Naive thymus-derived CD8-positive, alpha-beta T cell (primary cell): ENCODE results near the gene DAPK2. TPM values are rescaled to one million over a fixed set of nuclear protein-coding genes. Genes with fewer than 3 reads are reported as not detected.

Source experiments
- ATAC-seq, 2 donors: fragments of 150-1000 bp; cut with Tn5 transposase in 1 of 2; sonication (Bioruptor Pico), chemical (Tn5 transposase) in 1 of 2; 1 replicate in 1 of 2; 2 replicates in 1 of 2; pipeline ENCODE4 v1.10.0; 2021; ENCODE audit warnings: mild to moderate bottlenecking in 2 of 2, moderate library complexity in 2 of 2
- POLR2A ChIA-PET: fragments of 350-600 bp; sonication (Branson Sonifier 250); formaldehyde crosslinking; loops from one replicate; lab custom pipeline; 2021; ENCODE audit warnings: antibody characterized with exemption; lab: Charles Lee
- DNase-seq, 10 donors: peaks; one replicate each; pipeline versions ENCODE4 v3.0.0 to v3.0.0-alpha.2; 2020 to 2022
- H3K27ac Mint-ChIP-seq, 10 donors: one replicate each; pipeline ENCODE4 v1.8.0; 2020 to 2022; ENCODE audit warnings: mild to moderate bottlenecking in 10 of 10, mixed read lengths in 10 of 10, moderate library complexity in 4 of 10, inconsistent platforms in 1 of 10
- H3K27me3 Mint-ChIP-seq, 5 donors: one replicate each; pipeline ENCODE4 v1.8.0; 2021 to 2022; ENCODE audit warnings: mixed read lengths in 5 of 5
- H3K36me3 Mint-ChIP-seq, 3 donors: one replicate each; pipeline ENCODE4 v1.8.0; 2020 to 2022; ENCODE audit warnings: mixed read lengths in 3 of 3, mild to moderate bottlenecking in 2 of 3, inconsistent platforms in 1 of 3
- H3K4me1 Mint-ChIP-seq, 4 donors: one replicate each; pipeline ENCODE4 v1.8.0; 2021 to 2022; ENCODE audit warnings: mixed read lengths in 4 of 4
- H3K4me3 Mint-ChIP-seq, 10 donors: one replicate each; pipeline ENCODE4 v1.8.0; 2020 to 2022; ENCODE audit warnings: mild to moderate bottlenecking in 10 of 10, mixed read lengths in 10 of 10, moderate library complexity in 6 of 10, inconsistent platforms in 1 of 10
- H3K9me3 Mint-ChIP-seq, 9 donors: one replicate each; pipeline ENCODE4 v1.8.0; 2020 to 2022; ENCODE audit warnings: mixed read lengths in 9 of 9, mild to moderate bottlenecking in 3 of 9, inconsistent platforms in 1 of 9, moderate library complexity in 1 of 9
- polyA plus RNA-seq, 3 donors: library from polyadenylated mRNA; unstranded; fragments of 300-500 nt; fragmentation: Illumina TruSeq; gene quantifications; one replicate each; pipeline ENCODE4 v1.2.3, GENCODE V29; 2021
- total RNA-seq, 8 experiments: library from RNA in 2 of 8; stranded (reverse) in 2 of 8; gene quantifications; one replicate each; pipeline ENCODE4 v1.2.3 and lab custom pipeline; 2021 to 2026

Gene DAPK2
- total and polyA plus RNA-seq, 5 experiments from 2014 or later, result 0.41 to 4.0 (median 1.3) TPM

DNA sequence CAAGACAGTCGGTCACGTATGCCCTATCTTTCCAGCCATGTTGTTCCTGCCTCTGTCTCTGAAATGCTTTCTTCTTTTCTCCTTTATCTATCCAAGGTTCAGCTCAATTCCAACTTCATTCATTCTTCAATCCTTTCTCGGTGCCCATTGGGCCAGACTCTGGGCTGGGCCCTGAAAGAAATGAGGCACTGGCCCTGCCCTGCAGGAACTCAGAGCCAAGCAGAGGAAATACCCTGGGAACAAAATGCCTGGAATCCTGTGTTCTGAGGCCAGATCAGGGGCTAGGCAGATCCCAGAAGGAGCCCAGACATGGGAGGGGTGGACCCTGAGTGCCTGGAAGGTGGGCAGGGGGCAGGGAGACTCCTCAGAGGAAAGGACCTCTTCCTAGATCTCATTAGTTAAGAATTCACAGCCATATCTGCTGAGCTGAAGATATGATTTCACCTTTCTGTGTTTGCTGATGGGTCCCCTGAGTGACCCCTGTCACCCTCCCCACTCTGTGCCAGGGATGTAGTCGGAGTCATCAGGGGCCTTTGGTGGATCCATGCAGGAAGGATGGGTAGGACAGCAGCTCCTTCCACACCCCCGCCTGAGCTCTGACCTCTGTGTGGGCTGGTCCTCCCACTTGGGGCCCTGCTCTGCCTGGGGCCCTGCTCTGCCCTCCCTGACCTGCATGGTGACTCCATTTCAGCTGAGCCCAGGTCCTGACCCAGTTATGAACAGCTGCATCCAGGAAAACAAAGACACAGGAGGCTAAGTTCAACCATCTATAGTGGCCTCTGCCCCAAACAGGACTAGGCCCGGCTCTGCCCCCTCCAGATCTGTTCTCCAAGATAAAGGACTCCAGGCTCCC is 5.3 kb upstream of the DAPK2 start:
- peaks cover 4 to 21% (median 15%) of the 10 kb centered on the region in 5 donors for H3K27me3 Mint-ChIP-seq
- DNase-seq, result no peak
- no peak overlapping the region for H3K4me3 Mint-ChIP-seq
- H3K4me1 Mint-ChIP-seq, result peaks cover 4 to 28% (median 5%) of the 10 kb centered on the region in 4 donors
- H3K9me3 Mint-ChIP-seq, result no peaks in the 10 kb centered on the region
- H3K27ac Mint-ChIP-seq, result no peak overlapping the region
- no peak for ATAC-seq
- H3K36me3 Mint-ChIP-seq, result no peaks in the 10 kb centered on the region
- POLR2A ChIA-PET, result no interaction called here

DNA sequence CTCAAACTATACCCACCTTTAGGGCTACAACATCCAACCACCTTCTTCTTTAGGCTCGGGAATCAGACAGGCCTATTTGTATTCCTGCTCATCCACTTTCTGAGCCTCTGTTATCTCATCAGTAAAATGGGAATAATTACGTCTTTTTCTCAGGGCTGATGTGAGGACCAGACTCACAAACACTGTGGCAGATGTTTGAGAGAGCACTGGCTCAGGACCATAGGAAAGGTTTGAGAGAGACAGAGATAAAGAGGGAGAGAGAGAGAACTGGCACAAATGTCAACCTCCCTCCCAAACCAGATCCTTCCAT is 4.8 kb upstream of the DAPK2 start:
- H3K4me3 Mint-ChIP-seq, result no peak overlapping the region
- H3K27me3 Mint-ChIP-seq, result peaks cover 4 to 21% (median 16%) of the 10 kb centered on the region in 5 donors
- no peak for DNase-seq
- H3K9me3 Mint-ChIP-seq, result no peaks in the 10 kb centered on the region
- no peak for ATAC-seq
- H3K27ac Mint-ChIP-seq, result no peak overlapping the region
- POLR2A ChIA-PET, result no interaction called here
- peaks cover 5 to 30% (median 6%) of the 10 kb centered on the region in 4 donors for H3K4me1 Mint-ChIP-seq
- no peaks in the 10 kb centered on the region for H3K36me3 Mint-ChIP-seq

DNA sequence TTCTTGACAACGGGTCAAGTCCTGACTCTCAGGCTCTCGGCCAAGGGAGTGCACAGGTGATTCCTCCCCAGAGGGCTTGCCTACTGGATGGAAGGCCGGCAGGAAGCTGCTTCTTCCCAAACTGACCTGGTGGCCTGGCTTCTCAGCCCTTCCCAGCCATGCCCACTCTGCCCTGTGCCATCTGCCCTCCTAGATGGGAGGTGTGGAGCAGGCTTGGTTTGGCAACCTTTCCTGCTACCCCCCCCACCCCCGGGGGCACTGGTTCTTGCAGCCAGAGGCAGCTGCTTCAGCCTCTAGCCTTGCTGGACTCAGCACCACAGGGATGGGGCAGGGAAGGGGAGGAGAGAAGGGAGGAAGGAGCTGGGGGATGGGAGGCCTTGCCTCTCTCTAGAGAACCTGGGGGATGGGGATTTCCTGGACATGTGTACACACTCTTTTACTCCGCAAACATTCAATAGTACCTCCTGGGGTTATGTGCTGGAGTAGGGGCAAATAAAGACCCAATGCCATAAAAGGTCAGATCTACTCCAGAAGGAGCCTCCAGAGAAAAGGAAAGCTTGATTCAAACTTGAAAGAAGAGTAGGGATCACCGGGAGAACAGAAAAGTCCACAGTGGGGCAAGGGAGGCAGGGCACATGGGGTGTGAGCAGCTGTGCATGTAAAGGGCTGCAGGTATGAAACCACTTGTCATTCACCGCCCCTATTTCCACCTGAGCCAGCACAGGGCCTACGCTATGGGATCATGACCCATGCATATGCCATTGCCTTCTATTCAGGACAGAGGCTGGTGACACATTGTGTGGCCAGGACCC is 4.2 kb upstream of the DAPK2 start:
- Mint-ChIP-seq H3K27ac (peak overlapping the region in 2 of 10 donors; percentile 22 to 34), H3K4me3 (no peak overlapping the region), H3K4me1 (peaks cover 5 to 33% (median 7%) of the 10 kb centered on the region in 4 donors), H3K36me3 (no peaks in the 10 kb centered on the region), H3K9me3 (no peaks in the 10 kb centered on the region), H3K27me3 (peaks cover 4 to 21% (median 17%) of the 10 kb centered on the region in 5 donors)
- DNase-seq, result no peak
- no peak for ATAC-seq
- POLR2A ChIA-PET, result no interaction called here

DNA sequence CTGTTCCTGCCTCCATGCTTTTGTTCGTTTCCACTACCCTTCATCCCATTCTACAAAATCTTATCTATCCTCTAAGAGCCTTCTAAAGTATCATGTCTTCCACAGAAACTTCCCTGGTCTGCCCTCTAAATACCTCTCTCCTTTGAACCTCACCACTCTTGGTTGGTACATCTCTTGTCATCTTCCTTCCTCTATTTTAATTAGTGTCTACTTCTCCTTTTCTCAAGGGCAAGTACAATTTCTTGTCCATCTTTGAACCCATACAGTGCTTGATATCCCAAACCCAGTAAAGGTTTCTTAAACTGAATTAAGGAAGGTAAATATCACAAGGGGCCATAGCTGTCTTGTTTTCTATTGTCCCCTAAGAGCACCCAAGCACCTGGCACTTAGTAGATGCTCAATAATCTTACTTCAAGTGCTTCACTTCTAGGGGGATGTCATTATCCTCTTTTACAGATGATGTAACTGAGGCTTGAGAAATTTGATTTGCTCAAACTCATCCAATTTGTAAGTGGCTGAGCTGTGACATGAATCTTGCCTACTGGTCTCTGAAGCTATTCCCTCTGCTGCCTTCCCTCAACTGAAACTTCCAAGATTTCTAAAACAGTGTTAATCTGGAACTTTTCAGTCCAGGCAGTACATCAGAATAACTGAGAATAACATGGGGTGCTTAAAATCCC is 2.6 kb upstream of the DAPK2 start:
- H3K36me3 Mint-ChIP-seq, result no peaks in the 10 kb centered on the region
- DNase-seq (no peak), ATAC-seq (no peak)
- H3K4me1 Mint-ChIP-seq, result peaks cover 5 to 48% (median 9%) of the 10 kb centered on the region in 4 donors
- no peaks in the 10 kb centered on the region for H3K9me3 Mint-ChIP-seq
- H3K27ac Mint-ChIP-seq, result peak overlapping the region in 1 of 10 donors; percentile 41
- peaks cover 4 to 21% (median 18%) of the 10 kb centered on the region in 5 donors for H3K27me3 Mint-ChIP-seq
- POLR2A ChIA-PET, result interaction anchor here (0.9 kb wide), 1 partner anchor 45 kb away, joined by 3 read pairs; the partner anchor contains the start of gene CIAO2A
- H3K4me3 Mint-ChIP-seq, result peak overlapping the region in 2 of 10 donors; percentile 1 to 55

DNA sequence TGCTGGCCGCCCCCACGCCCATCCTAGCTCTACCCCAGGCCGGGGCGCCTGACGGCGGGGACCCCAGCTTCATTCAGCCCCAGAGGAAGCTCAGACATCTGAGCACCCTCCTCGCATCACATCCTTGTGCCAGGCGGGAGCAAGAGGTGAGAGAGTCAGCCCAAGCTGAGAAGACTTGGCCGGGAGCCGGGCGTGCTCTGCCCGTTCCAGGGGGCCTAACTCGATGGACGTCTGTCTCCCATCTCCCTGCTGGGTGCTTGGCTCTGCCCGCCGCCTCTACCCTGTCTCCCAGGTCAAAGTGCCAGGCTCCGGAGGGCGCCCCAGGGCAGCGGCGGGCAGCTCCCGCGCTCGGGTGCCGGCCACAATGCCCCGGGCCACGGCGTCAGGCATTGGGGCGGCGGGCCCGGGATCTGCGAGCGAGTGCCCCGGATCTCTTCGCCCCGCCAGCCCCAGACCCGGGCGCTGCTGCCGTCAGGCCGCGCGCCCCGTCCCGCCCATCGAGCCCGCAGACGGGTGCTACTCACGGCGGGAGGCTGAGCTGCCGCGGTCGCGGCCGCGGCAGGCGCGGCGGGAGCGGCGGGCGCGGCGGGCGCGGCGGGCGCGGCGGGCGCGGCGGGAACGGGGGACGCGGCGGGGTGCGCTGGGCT is 388 bp downstream of the DAPK2 start:
- no peaks in the 10 kb centered on the region for H3K36me3 Mint-ChIP-seq
- peak; percentile 58 to 68 for ATAC-seq
- peak overlapping the region in 5 of 10 donors; percentile 31 to 81 (median 54) for H3K27ac Mint-ChIP-seq
- POLR2A ChIA-PET, result interaction anchor here (0.5 to 1.7 kb wide), 5 partner anchors 12 to 436 kb away, joined by 4 to 6 read pairs (median 5); no protein-coding TSS in a partner anchor
- H3K9me3 Mint-ChIP-seq, result no peaks in the 10 kb centered on the region
- H3K4me1 Mint-ChIP-seq, result peaks cover 5 to 49% (median 9%) of the 10 kb centered on the region in 4 donors
- peak in 3 of 10 donors; percentile 11 to 30 (median 26) for DNase-seq
- H3K4me3 Mint-ChIP-seq, result peak overlapping the region; percentile 43 to 83 (median 74)
- H3K27me3 Mint-ChIP-seq, result peaks cover 4 to 21% (median 18%) of the 10 kb centered on the region in 5 donors

DNA sequence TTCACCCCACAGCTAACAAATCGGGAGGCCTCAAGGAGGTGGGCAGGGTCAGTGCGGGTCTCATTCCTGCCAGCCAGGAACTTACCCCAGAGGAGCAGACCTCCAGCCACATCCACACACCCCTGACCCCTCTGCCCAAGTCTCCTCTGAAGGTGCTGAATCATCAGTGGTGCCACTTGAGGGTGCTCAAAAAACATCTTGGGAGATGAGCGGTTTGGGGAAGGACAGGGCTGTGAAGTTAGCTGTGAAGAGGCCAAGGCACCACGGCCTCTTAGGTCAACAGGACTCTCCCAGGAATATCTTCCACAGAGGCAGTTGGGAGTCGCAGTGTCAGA is 1.2 kb downstream of the DAPK2 start:
- DNase-seq (no peak), ATAC-seq (no peak)
- POLR2A ChIA-PET, result interaction anchor here (0.6 to 1.5 kb wide), 2 partner anchors 34 to 60 kb away, joined by 4 to 6 read pairs; no protein-coding TSS in a partner anchor
- Mint-ChIP-seq H3K27me3 (peaks cover 4 to 21% (median 18%) of the 10 kb centered on the region in 5 donors), H3K36me3 (no peaks in the 10 kb centered on the region), H3K4me1 (peaks cover 5 to 47% (median 8%) of the 10 kb centered on the region in 4 donors), H3K27ac (peak overlapping the region in 4 of 10 donors; percentile 14 to 73 (median 48)), H3K9me3 (no peaks in the 10 kb centered on the region), H3K4me3 (peak overlapping the region; percentile 51 to 83 (median 64))

DNA sequence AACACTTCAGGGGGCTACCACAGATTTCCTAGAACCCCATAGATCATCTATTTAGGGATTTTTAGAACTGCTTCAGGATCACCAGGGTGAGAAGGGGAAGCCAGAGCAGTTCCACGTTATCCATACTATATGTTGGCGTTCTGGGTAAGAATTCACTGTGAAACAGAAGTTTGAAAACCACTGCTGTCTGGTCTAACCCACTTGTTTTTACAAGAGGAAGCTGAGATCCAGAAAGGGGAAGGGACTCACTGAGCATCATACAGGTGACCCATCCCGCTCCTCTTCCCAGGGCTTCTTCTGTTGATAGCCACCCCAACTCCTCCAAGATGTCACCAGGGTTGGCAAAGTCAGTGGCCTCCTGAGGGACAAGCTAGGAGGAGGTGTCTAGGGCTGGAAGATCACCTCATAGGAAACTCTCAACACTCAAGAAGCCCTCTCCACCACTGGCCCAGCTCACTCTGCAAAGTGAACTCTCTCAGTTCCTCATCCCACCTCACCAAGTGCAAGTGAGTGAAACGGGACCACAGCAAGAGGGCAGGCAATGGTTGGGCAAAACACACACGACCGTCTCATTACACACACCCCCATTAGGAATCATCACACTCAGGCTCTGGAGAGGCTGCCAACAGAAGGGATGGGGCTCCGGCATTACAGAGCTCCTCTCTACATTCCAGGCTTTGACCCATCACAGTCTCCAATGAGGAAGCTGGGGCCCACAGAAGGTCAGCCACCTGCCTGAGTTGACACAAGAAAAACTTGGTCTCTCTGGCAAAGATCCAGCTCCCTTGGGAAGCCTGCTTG is 1.8 kb downstream of the DAPK2 start:
- no peak for DNase-seq
- H3K27ac Mint-ChIP-seq, result peak overlapping the region in 6 of 10 donors; percentile 2 to 73 (median 48)
- POLR2A ChIA-PET, result interaction anchor here (0.6 to 1.5 kb wide), 3 partner anchors 34 to 61 kb away, joined by 3 to 6 read pairs (median 4); partner anchors contain the start of gene CIAO2A

DNA sequence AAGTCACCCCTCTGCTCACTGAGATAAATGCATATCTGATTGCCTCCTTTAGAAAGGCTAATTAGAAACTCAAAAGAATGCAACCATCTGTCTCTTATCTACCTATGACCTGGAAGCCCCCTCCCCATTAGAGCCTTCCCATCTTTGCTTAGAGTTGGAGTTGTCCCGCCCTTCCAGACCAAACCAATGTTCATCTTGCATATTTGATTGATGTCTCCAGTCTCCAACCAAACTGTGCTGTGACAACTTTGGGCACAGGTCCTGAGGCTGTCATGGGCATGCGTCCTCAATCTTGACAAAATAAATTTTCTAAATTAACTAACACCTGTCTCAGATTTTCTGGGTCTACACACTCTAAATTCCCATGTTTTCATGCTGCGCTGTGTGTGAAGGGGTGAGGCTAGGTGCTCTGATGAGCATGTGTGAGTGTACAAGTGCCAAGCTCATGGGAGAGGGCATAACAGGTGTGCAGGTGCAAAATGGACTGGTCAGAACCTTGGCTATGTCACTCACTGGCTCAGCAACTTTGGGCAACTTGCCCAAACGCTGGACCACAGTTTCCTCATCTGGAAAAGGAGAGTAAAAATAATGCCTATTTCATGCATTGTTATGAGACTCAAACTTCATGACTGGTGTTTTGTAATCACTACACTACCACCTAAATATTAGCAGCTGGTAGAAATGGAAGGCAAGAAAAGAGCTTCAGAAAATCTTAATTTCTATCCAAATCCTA is 7.2 kb downstream of the DAPK2 start:
- POLR2A ChIA-PET, result no interaction called here
- no peaks in the 10 kb centered on the region for H3K9me3 Mint-ChIP-seq
- ATAC-seq, result no peak

More for the DNA sequence above, 1.8 kb downstream of the DAPK2 start:
- H3K9me3 Mint-ChIP-seq, result no peaks in the 10 kb centered on the region
- peak overlapping the region in 8 of 10 donors; percentile 51 to 78 (median 60) for H3K4me3 Mint-ChIP-seq
- H3K4me1 Mint-ChIP-seq, result peaks cover 5 to 47% (median 8%) of the 10 kb centered on the region in 4 donors
- H3K27me3 Mint-ChIP-seq, result peaks cover 4 to 21% (median 18%) of the 10 kb centered on the region in 5 donors
- no peaks in the 10 kb centered on the region for H3K36me3 Mint-ChIP-seq
- no peak for ATAC-seq

DNA sequence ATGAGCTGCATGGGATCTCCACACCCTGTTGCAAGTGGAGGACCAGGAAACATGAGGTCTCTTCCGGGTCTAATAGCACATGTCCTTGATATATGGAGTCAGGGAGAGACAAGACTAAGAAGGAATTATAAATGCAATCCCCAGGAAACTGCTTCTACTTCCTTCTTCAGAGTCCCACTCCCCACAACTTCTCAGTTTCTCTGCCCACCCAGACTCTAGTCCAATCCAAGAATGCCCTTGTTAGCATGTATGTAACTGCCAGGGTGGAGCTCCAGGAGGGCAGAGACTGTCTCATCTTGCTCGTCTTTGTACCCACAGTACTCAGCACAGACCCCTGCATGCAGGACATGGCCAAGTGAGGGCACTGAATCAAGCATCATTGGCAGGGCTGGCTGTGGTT is 8.3 kb downstream of the DAPK2 start:
- H3K4me3 Mint-ChIP-seq, result no peak overlapping the region
- H3K36me3 Mint-ChIP-seq, result no peaks in the 10 kb centered on the region
- no peaks in the 10 kb centered on the region for H3K4me1 Mint-ChIP-seq
- ATAC-seq, result no peak
- H3K27ac Mint-ChIP-seq, result no peak overlapping the region
- no peak for DNase-seq
- H3K9me3 Mint-ChIP-seq, result no peaks in the 10 kb centered on the region
- H3K27me3 Mint-ChIP-seq, result no peaks in the 10 kb centered on the region
- POLR2A ChIA-PET, result no interaction called here

More for the DNA sequence above, 7.2 kb downstream of the DAPK2 start:
- Mint-ChIP-seq H3K36me3 (no peaks in the 10 kb centered on the region), H3K4me1 (peaks cover 0 to 2% (median 0%) of the 10 kb centered on the region in 4 donors), H3K4me3 (no peak overlapping the region), H3K27ac (peak overlapping the region in 2 of 10 donors; percentile 35 to 50), H3K27me3 (no peaks in the 10 kb centered on the region)
- no peak for DNase-seq

DNA sequence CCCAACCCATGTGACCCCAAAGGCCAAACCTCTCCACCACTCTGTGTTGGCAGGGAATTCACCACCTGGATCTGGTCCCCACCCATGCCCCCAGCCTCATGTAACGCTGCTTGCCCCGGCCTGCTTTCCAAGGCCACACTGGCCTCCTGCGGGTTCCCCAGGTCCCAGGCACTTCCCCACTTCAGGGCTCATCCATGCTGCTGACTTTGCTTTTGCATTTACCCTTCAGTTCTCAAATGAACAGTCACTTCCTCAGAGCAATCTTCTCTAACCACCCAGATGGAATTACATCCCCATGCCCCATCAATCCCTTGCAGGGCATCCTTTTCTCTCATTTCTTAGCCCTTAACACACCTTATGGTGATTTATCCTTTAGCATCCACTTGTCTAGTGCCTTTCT is 9.2 kb downstream of the DAPK2 start:
- no peak for ATAC-seq
- no peak overlapping the region for H3K4me3 Mint-ChIP-seq
- DNase-seq, result no peak
- peak overlapping the region in 2 of 10 donors; percentile 18 to 72 for H3K27ac Mint-ChIP-seq
- H3K36me3 Mint-ChIP-seq, result no peaks in the 10 kb centered on the region
- POLR2A ChIA-PET, result interaction anchor here (1.4 kb wide), 1 partner anchor 10 kb away, joined by 3 read pairs; no protein-coding TSS in a partner anchor
- no peaks in the 10 kb centered on the region for H3K27me3 Mint-ChIP-seq
- H3K4me1 Mint-ChIP-seq, result peaks cover 4 to 6% (median 5%) of the 10 kb centered on the region in 4 donors
- H3K9me3 Mint-ChIP-seq, result no peaks in the 10 kb centered on the region
